HS-5 (cell line): ENCODE measurements around the gene FGR.

Source experiments
- DNase-seq: peaks from one replicate; pipeline ENCODE4 v3.0.0-alpha.2; 2012; ENCODE audit warnings: low read depth

Gene FGR

GRCh38 chr1:27600498-27601175 lies 34.3 kb downstream of the FGR start:
- no peak for DNase-seq

DNA sequence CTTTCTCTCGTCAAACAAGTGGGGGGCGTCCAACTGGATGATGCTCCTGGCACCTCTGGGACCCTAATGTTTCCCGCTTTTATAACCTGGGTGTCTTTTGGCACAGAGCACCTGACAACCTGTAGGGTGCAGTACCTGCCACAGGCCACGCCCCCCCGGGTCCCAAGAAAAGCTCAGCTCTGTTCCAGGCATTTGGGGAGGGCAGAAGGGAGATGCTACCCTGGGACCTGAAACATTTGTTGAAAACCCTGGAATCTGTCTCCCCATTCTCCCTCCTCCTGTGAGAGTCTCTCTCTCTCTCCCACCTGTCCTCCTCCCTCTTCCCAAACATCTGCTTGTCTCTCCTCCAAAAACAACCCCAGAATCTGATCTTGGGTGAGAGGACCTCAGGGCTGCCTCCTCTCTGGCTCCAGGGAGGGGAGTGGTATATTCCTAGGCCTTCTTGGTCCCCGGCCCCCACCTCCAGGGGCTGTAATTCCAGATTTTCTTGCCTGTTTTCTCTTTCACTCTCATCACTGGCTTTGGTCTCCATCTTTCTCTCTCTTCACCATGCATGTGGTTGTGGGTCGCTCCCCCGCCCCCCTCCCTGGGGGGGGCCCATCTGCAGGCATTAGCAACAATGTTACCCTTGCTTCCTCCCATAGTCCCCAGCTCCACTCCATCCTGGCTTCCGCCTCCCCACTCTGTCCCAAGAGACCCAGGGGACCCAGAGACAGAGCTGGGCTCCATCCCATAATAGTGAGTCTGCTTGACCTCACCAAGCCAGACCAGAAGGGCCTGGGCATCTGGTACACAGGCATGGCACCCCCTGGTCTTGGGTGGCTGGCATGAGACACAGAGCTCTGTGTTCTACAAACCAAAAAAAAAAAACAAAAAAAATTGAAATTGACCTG lies 35.1 kb downstream of the FGR start:
- no peak for DNase-seq

DNA sequence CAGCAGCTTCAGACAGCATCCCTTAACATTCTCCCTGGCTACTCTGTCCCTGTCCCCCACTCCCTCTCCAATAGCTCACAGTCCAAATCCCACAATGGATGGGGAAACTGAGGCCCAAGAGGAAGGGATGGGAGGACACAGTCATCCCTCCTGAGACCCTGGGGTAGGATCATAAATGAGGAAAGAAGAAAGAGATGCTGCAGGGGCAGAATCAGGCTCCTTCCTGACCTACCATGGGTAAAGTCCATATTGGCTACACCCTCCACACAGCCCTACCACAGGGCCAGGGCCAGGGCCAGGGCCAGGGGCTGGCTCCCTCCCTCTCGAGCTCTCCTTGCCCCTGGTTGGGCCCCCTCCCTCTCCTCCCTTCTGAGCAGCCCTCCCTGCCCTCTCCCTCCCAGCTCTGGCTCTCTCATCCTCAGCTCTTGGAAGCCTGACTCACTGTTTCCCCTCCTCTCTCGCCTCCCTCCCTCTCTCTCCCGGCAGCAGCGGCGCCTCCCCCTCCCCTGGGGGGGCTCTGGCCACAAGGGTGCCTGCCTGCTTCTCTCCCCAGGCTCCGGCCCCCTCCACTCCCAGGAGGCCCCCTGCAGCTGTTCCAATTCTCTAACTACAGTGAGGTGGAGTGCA lies 36.0 kb downstream of the FGR start:
- DNase-seq = no peak

- DNase-seq = no peak
Measured at GRCh38 chr1:27598295-27598687, 36.7 kb downstream of the FGR start.

- no peak for DNase-seq
Measured at GRCh38 chr1:27597516-27598294, 37.3 kb downstream of the FGR start.

- no peak for DNase-seq
Measured at GRCh38 chr1:27596986-27597385, 38.0 kb downstream of the FGR start.

- DNase-seq = no peak
Measured at GRCh38 chr1:27596261-27596660, 38.7 kb downstream of the FGR start.

GRCh38 chr1:27595597-27595996 lies 39.4 kb downstream of the FGR start:
- DNase-seq = no peak

DNA sequence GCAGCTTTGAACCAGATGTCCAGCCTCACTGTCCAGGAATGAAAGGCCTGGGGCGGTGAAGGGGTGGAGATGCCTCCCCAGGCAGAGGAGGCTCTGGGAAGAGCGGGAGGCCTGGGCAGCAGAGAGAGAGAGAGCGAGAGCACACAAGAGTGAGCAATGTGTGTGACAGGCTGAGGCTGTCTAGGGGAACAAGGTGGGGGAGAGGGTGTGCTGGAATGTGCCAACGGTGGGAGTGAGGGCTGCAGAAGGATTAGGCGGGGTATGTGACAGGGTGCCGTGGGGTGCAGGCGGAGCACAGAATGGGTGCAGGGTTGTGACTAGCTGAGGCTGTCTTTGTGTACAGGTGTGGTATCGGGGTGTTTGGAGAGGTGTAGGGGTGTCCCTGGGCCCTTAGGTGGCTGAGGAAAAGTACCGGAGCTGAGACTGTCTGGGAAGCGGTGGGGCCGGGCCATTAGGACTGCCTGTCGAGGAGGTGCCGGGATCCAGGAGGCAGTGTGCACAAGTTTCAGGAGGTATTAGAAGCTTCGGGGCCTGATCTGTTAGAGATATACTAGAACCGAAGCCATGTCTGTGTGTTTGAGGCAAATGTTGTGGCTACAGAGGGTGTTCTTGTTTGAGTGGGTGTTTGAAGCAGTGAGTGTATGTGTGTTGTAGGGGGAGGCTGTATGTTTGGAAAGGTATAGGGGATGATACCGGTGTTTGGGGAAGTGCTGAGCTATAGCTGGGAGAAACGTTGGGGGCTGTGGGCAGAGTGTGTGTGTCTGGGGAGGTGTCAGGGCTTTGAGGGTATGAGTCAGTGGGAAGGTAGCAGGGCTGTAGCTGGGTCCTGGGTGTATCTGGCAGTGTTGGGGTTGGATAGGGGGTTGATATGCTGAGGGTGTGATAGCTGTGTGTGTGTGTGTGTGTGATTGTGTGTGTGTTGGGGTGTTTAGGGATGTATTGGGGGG lies 40.1 kb downstream of the FGR start:
- DNase-seq = no peak

GRCh38 chr1:27593678-27594563 lies 41.1 kb downstream of the FGR start:
- no peak for DNase-seq

- DNase-seq = no peak
Measured at GRCh38 chr1:27592931-27593677, 41.9 kb downstream of the FGR start.

DNA sequence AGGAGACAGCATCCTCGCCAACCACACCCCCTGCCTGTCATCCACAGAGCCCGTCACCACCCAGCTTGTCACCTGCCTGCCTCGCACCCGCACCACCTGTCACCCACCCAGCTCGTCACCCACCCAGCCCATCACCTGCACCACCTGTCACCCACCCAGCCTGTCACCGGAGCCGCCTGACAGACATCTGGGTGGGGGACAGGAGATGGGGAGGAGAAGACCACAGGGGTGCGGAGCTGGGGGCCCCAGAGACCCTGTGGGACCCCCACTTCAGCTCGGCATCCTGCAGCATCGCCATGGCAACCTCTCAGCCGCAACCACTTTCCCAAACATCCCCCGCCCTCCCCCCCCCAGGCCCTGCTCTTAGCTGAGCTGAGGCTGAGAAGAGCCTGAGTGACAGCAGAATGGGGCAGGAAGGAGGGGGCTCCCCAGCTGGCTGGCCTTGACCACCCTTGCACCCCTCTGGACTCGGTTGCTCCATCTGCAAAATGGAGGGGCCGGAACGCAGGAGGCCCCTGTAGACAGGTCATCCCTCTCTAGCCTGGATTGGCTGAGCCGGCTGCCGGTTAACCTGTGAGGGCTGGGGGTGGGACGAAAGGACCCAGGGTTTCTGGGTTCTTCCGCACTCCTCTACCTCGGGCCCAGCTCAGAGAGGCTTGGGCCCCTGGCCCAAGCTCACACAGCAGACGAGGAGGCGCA lies 42.6 kb downstream of the FGR start:
- DNase-seq = no peak

DNA sequence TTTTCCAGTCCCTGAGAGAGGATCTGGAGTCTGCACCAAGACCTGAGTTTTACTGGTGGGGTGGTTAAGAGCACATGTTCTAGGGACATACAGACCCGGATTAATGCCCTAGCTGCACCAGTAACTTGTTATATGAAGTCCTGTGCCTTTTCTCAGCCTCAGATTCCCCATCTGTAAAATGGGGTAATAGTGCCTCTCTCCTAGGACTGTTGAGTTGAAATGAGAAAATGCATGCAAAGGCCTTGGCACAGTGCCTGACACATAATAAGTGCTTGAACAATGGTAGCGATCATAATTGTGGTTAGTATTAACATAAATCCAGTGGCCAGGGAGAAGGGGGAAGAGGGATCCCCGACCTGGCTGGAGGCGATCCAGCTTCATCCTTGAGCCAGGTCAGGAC lies 43.4 kb downstream of the FGR start:
- DNase-seq = no peak

- DNase-seq = no peak
Measured at GRCh38 chr1:27590917-27591508, 44.0 kb downstream of the FGR start.

DNA sequence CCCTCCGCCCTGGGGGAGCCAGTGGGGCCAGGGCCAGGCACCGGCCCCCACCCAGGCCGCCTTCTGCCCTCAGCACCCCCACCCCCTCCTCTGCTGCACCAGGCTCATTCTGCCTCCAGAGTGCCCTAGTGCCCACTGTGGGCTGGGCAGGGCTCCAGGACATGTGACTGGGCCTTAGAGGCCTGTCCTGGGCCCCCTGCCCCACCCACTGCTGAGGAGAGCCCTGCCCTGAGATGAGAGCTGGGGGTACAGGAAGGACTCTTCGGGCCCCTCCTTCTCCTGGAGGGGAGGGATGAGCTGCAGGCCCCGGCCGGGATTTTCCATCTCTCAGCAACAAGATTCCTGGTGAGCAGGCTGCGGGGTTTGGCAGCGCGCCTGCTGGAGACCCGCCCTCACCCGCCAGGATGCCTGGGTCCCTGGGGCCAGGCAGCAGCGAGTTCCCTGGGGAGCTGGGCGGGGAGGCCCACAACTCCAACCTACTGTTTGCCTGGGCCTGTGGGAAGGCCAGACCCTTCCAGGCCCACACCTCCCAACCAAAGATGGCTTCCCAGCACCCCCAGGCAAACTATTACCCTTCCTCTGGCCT lies 45.1 kb downstream of the FGR start:
- no peak for DNase-seq

DNA sequence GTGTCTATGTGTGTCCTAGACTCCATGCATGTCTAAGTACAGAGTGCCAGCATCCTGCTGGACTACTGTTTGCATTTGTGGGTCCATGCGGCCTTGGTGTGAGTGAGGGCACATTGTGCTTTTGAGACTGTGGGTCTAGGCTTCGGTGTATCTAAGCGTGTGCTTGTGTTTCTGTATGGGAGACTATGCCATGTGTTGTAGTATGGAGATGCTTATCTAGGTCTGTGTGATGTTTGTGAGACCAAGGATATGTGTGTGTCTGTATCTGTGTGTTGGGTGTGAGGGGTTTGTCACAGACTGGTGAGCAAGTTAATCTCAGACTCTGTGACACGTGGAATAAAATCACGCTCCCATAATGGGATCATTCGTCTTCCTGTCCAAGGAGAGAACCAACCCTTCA lies 45.5 kb downstream of the FGR start:
- no peak for DNase-seq

DNA sequence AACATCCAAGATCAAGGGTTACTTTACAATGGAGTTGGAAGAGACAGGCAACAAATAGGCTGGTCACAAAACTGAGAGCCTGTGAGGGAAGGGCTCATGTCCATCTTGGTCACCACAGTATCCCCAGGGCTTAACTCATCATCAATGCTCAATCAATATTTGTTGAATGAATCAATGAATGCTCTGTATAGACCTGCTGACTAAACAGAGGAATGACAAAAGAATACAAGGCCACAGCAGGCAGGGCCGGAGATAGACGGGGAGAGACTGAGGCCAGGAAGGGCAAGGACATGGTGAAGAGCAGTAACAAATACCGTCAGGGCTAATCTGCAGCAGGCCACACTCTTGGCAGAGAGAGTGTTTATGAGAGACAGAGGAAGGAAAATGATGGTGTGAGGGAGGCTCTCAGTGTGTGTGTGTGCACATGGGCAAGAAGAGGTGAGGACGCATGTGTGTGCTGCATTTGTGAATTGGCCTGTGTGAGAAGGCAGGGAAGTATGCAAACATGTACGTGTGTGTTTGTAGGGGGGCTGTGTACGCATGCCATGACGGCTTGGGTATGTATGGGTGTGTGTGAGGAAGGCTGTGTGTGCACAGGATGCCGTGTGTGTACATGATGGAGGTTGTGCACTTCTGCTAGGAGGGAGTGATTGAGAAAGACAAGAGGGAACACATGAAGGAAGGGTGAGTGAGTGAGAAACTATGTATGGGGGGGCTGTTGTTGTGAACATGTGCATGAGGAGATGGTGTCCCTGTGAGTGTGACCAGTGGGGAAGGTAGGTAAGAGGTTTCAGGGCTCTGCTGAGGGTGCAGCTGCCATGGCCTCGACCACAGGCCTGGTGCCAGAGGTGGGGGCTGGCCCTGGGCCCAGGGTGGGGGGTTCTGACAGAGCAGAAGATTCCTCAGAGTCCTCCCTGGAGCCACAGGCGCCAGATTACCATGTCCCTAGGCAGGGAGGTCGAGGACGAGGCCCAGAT lies 46.4 kb downstream of the FGR start:
- DNase-seq = no peak
